Transverse colon (tissue), 4 donors: ENCODE data around the gene RAB40C. TPM values are rescaled to one million over a fixed set of nuclear protein-coding genes. Genes with fewer than 3 reads are reported as not detected.

Experiments
- DNase-seq: peaks from one replicate; pipeline ENCODE4 v3.0.0-alpha.2; 2019
- H3K27ac ChIP-seq, 4 donors: fragments of 200-600 bp; sonication (generic); 2 replicates each; pipeline ENCODE4 v1.5.1; 2016 to 2018; ENCODE audit warnings: inconsistent platforms in 4 of 4
- H3K27me3 ChIP-seq: fragments of 200-600 bp; sonication (generic); 2 replicates; pipeline ENCODE4 v1.5.1; 2017; ENCODE audit warnings: inconsistent platforms
- H3K36me3 ChIP-seq, 4 donors: fragments of 200-600 bp; sonication (generic); 2 replicates each; pipeline ENCODE4 v1.5.1; 2017 to 2019; ENCODE audit warnings: inconsistent platforms in 4 of 4
- H3K4me1 ChIP-seq, 4 donors: fragments of 200-600 bp; sonication (generic); 2 replicates each; pipeline ENCODE4 v1.5.1; 2017 to 2020; ENCODE audit warnings: inconsistent platforms in 4 of 4
- H3K4me3 ChIP-seq, 4 donors: fragments of 200-600 bp; sonication (generic); 1 replicate in 1 of 4; 2 replicates in 3 of 4; pipeline versions ENCODE4 v1.5.1 to v1.6.1; 2017 to 2019; ENCODE audit warnings: inconsistent platforms in 4 of 4
- H3K9me3 ChIP-seq, 2 donors: fragments of 200-600 bp; sonication (generic); 2 replicates each; pipeline ENCODE4 v1.5.1; 2017 to 2019; ENCODE audit warnings: inconsistent platforms in 2 of 2
- EP300 ChIP-seq: sonication (generic); formaldehyde crosslinking; IDR thresholded peaks from one replicate; pipeline ENCODE4 v1.6.1; 2017; ENCODE audit warnings: antibody characterized with exemption, low read depth
- POLR2A ChIP-seq: fragments of 450-650 bp; IDR thresholded peaks from one replicate; pipeline ENCODE4 v1.6.1; 2016; ENCODE audit warnings: antibody characterized with exemption, mild to moderate bottlenecking, moderate library complexity
- POLR2AphosphoS5 ChIP-seq, 3 donors: sonication (generic); formaldehyde crosslinking; IDR thresholded peaks; one replicate each; pipeline ENCODE4 v1.6.1; 2016; ENCODE audit warnings: antibody characterized with exemption in 3 of 3
- WGBS, 2 donors: methylation state at CpG; one replicate each; pipeline ENCODE4 v1.1.5; 2018; ENCODE audit warnings: low coverage in 1 of 2; 5-methylcytosine and 5-hydroxymethylcytosine counted together
- in situ Hi-C, 4 donors: fragments of 200-750 bp; cut with MboI; loops; one replicate each; pipeline versions ENCODE4 v1.15.0 to v1.15.1; 2017; ENCODE audit warnings: low sequenced_read_pairs in 3 of 4, low pct_ligation_motif_present in 1 of 4, low pct_unique_long_range_greater_than_20kb in 1 of 4
- intact Hi-C: fragments of 100-400 bp; cut with DNase I; formaldehyde crosslinking; loops from one replicate; pipeline ENCODE4 v1.15.1; 2023; ENCODE audit warnings: low total_unique reads
- total RNA-seq, 4 donors: library from RNA; depleted of rRNA; stranded (reverse); fragments of >200 nt; gene quantifications; one replicate each; pipeline ENCODE4 v1.1.0, GENCODE V29; 2016
- TF ChIP-seq, protein P1 (sequence below), 5 experiments: fragments of 200-600 bp in 3 of 5; fragments of 450-650 bp in 2 of 5; sonication (generic) in 3 of 5; IDR thresholded peaks; 1 replicate in 2 of 5; 2 replicates in 3 of 5; pipeline ENCODE4 v1.5.1; 2016 to 2017; ENCODE audit warnings: antibody characterized with exemption in 5 of 5, inconsistent platforms in 3 of 5, mild to moderate bottlenecking in 2 of 5, moderate library complexity in 1 of 5

Gene RAB40C
- total RNA-seq, 4 donors from 2014 or later, result 54.8 to 111 (median 83.5) TPM

GRCh38 chr16:625117-625976 is 35.5 kb downstream of the RAB40C start:
- in situ Hi-C loops (no loop called here), intact Hi-C loops (no loop called here)
- 96% methylated on average over 30 of the region's 37 CpGs; no CpG with 5 or more reads in 1 of the 2 donors for WGBS, 2 donors
- no peak overlapping the region for H3K27ac ChIP-seq
- H3K27me3 ChIP-seq, result no peaks in the 10 kb centered on the region
- H3K36me3 ChIP-seq, result no peaks in the 10 kb centered on the region
- H3K4me1 ChIP-seq, result peaks cover 0 to 15% (median 6%) of the 10 kb centered on the region in 4 donors
- DNase-seq, result no peak
- H3K4me3 ChIP-seq, result no peak overlapping the region
- no peaks in the 10 kb centered on the region for H3K9me3 ChIP-seq
- TF ChIP-seq POLR2AphosphoS5 (IDR thresholded peaks at IDR 0.05) (no peak), POLR2A (no peak), EP300 (no peak)
- TF ChIP-seq, protein P1, sequence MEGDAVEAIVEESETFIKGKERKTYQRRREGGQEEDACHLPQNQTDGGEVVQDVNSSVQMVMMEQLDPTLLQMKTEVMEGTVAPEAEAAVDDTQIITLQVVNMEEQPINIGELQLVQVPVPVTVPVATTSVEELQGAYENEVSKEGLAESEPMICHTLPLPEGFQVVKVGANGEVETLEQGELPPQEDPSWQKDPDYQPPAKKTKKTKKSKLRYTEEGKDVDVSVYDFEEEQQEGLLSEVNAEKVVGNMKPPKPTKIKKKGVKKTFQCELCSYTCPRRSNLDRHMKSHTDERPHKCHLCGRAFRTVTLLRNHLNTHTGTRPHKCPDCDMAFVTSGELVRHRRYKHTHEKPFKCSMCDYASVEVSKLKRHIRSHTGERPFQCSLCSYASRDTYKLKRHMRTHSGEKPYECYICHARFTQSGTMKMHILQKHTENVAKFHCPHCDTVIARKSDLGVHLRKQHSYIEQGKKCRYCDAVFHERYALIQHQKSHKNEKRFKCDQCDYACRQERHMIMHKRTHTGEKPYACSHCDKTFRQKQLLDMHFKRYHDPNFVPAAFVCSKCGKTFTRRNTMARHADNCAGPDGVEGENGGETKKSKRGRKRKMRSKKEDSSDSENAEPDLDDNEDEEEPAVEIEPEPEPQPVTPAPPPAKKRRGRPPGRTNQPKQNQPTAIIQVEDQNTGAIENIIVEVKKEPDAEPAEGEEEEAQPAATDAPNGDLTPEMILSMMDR (IDR thresholded peaks at IDR 0.05), result no peak

DNA sequence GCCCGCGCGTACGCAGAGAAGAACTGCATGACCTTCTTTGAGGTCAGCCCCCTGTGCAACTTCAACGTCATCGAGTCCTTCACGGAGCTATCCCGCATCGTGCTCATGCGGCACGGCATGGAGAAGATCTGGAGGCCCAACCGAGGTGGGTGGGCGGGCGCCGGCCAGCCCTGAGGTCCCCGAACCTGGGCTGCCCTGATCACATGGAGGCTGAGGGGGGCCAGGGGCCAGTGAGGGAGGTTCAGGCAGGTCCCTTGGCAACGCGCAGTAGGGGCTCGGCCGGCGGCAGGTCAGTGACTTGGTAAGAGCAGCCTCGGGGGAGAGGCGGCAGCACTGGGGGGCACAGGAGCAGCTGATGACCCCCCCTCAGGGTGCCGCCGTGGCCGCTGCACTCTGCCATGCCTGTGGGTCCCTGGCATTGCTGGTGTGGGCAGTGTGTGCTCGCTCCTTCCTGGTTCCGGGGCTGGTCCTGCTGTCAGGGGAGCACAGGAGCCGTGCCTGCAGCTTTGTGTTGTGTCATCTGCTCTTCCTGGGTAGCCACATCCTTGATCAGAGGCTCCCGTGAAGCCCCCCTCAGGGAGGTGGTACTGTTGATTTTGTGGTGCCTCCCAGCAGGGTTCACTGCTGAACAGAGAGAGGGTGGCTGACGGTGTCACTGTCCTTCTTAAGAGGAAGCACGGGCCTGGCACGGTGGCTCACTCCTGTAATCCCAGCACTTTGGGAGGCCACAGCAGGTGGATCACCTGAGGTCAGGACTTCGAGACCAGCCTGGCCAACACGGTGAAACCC is 36.3 kb downstream of the RAB40C start:
- Histone ChIP-seq H3K27ac (peak overlapping the region in 1 of 4 donors; percentile 39), H3K4me3 (no peak overlapping the region), H3K36me3 (no peaks in the 10 kb centered on the region), H3K27me3 (no peaks in the 10 kb centered on the region), H3K9me3 (no peaks in the 10 kb centered on the region), H3K4me1 (peaks cover 0 to 18% (median 13%) of the 10 kb centered on the region in 4 donors)
- intact Hi-C loops (no loop called here), in situ Hi-C loops (no loop called here)
- WGBS, 2 donors, result 95% methylated on average over 33 of the region's 35 CpGs; no CpG with 5 or more reads in 1 of the 2 donors
- TF ChIP-seq EP300, result no peak
- no peak for TF ChIP-seq POLR2AphosphoS5 (IDR thresholded peaks at IDR 0.05)
- TF ChIP-seq POLR2A, result no peak
- TF ChIP-seq, protein P1 (IDR thresholded peaks at IDR 0.05), result no peak
- DNase-seq, result no peak

- Histone ChIP-seq H3K4me1 (peaks cover 0 to 16% (median 13%) of the 10 kb centered on the region in 4 donors), H3K27me3 (no peaks in the 10 kb centered on the region), H3K9me3 (no peaks in the 10 kb centered on the region), H3K4me3 (no peak overlapping the region), H3K36me3 (no peaks in the 10 kb centered on the region), H3K27ac (peak overlapping the region in 1 of 4 donors; percentile 39)
- in situ Hi-C loops (no loop called here), intact Hi-C loops (no loop called here)
- no peak for DNase-seq
- TF ChIP-seq, protein P1 (IDR thresholded peaks at IDR 0.05), result no peak
- WGBS, 2 donors, result 90 to 94% methylated on average over 12 to 28 of the region's 29 CpGs
Measured at GRCh38 chr16:626787-627453, 37.1 kb downstream of the RAB40C start.
